ENCODE data around the gene CST6.

The CST6 gene

DNA sequence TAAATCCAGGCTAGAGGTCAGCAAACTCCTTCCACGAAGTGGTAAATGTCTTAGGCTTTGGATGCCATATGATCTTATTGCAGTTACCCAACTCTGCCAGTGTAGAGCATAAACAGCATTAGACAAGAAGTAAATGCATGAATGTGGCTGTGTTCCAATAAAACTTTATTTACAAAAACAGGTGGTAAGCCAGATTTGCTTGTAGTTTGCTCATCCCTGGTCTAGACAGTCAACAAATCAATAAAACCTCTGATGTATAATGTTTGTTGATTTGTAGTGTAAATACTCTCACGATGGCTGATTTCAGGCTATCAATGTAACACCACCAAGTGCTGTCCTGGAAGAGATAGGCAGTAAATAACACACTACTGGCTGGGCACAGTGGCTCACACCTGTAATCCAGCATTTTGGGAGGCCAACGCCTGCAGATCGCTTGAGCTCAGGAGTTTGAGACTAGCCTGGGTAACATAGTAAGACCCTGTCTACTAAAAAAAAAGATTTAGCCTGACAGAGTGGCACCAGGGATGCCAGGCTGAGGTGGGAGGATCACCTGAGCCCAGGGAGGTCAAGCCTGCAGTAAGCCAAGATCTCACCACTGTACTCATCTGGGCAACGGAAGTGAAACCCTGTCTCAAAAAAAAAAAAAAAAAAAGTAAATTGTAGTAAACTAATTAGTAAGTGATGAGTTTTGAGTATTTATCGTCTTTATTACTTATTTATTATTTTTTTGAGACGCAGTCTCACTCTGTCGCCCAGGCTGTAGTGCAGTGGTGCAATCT, 21.3 kb downstream of the CST6 start:
- TF ChIP-seq, protein P1, sequence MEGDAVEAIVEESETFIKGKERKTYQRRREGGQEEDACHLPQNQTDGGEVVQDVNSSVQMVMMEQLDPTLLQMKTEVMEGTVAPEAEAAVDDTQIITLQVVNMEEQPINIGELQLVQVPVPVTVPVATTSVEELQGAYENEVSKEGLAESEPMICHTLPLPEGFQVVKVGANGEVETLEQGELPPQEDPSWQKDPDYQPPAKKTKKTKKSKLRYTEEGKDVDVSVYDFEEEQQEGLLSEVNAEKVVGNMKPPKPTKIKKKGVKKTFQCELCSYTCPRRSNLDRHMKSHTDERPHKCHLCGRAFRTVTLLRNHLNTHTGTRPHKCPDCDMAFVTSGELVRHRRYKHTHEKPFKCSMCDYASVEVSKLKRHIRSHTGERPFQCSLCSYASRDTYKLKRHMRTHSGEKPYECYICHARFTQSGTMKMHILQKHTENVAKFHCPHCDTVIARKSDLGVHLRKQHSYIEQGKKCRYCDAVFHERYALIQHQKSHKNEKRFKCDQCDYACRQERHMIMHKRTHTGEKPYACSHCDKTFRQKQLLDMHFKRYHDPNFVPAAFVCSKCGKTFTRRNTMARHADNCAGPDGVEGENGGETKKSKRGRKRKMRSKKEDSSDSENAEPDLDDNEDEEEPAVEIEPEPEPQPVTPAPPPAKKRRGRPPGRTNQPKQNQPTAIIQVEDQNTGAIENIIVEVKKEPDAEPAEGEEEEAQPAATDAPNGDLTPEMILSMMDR (IDR thresholded peaks at IDR 0.05; ENCODE audit: low read depth, low read length), result no peak
- no peak for DNase-seq (ENCODE audit: extremely low read depth, low read depth)

DNA sequence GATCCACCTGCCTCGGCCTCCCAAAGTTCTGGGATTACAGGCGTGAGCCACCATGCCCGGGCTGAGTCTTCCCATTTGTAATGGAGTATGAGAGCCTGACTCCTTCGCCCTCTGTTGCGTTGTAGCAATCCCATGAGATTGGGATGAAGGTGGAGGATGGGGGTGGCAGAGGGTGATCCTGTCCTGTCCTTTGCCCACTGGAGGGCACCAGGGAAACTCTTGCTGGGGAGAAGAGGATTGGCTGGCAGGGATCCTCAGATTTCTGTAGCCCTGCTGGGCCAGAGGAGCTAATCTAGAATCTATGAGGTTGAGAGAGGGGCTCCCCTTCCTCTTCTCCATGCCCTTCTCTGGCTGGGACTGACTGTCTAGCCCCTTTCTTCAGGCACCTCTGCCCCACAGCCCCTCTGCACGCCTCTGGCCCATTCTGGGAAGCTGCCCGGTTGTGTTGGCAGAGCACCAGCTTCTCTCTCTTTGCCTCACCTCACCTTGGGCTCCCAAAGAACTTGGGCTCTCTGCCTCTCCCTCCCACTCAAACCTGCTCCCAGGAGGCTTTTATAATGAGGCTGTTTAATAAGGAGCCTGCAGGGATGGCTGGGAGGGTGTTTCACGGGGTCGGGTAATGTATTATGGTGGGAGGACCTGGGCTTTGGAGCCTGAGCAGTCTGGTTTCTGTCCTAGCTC, 24.0 kb downstream of the CST6 start:
- no peak for DNase-seq (ENCODE audit: extremely low read depth, low read depth)
- TF ChIP-seq, protein P1 (IDR thresholded peaks at IDR 0.05; ENCODE audit: low read depth, low read length), result no peak

DNA sequence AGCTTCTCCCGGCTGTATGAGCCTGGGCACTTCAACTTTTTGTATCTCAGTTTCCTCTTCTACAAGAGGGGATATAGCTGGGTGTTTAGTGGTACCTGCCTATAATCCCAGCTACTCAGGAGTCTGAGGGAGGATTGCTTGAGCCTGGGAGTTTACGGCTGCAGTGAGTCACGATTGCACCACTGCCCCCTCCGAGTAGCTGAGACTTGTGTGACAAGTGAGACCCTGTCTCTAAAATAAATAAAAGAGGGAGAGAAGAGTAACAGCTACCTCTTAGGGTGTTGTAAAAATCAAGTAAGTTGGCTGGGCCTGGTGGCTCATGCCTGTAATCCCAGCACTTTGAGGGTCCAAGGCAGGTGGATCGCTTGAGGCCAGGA, 24.5 kb downstream of the CST6 start:
- no peak for DNase-seq (ENCODE audit: extremely low read depth, low read depth)
- TF ChIP-seq, protein P1 (IDR thresholded peaks at IDR 0.05; ENCODE audit: low read depth, low read length), result no peak

DNA sequence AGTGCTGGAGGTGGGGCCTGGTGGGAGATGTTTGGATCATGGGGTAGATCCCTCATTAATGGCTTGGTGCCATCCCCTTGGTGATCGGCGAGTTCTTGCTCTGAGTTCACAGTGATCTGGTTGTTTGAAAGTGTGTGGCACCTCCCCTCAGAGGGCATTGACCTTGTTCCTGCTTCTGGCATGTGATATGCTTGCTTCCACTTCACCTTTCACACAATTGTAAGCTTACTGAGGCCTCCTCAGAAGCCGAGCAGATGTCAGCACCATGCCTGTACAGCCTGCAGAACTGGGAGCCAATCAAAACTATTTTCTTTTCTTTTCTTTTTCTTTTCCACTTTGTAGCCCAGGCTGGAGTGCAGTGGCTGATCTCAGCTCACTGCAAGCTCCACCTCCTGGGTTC, 25.5 kb downstream of the CST6 start:
- TF ChIP-seq, protein P1 (IDR thresholded peaks at IDR 0.05; ENCODE audit: low read depth, low read length), result no peak

DNA sequence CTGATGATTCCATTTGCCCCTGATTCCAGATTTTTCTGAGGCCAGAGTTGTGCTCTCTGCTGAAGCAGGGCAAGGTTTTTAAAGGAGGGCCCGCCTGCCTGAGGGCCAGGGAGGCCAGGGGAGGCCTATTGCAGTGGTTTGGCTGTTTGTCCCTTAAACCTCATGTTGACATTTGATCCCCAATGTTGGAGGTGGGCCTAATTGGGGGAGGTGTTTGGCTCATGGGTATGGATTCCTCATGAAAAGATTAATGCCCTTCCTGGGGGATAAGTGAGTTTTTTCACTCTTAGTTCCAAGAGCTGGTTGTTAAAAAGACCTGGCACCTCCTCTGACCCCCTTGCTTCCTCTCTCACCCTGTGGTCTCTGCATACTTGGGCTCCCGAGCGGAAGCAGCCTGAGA, 28.0 kb downstream of the CST6 start:
- DNase-seq (ENCODE audit: extremely low read depth, low read depth), result no peak
- TF ChIP-seq, protein P1 (IDR thresholded peaks at IDR 0.05; ENCODE audit: low read depth, low read length), result no peak

More for the DNA sequence above, 25.5 kb downstream of the CST6 start:
- DNase-seq (ENCODE audit: extremely low read depth, low read depth), result no peak

DNA sequence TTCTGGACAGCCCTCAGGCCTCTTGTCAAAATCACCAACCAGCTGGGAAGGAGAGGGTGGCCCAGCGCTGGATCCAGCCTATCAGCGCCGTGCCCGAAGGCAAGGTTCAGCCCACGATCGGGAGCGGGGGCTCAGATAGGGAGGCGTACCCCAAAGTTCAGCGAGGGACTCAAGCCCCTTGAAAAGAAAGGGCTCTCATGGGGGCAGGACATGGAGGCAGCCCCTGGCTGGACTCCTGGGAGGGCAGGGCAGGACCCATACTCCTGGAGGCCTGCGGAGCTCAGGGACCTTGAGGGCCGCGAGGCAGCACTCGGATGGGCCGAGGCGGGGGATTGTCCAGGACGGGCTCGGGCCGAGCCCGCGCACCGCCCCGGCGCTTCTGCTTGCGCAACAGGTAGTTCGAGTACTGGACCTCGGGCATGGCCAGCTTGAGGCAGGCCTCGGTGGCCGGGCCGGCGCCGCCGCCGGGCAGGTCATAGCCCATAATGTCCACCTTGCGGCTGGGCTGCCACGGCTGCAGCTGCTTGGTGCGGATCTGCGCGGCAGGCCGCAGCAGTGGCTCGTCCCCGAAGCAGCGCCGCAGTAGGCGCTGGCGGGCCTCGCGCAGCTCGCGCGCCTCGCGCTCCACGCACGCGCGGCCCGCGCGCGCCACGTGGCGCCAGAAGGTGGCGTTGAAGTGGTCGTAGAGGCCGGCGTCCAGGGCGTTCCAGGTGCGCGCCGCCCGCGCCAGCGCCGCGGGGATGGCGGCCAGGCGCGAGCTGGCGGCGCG, 30.6 kb downstream of the CST6 start:
- DNase-seq (ENCODE audit: extremely low read depth, low read depth), result no peak
- TF ChIP-seq, protein P1 (IDR thresholded peaks at IDR 0.05; ENCODE audit: low read depth, low read length), result no peak
